GM23338 (cell line): ENCODE measurements around the gene ABHD3.

Experiments used
- CREB1 ChIP-seq: fragments of 250-450 bp; sonication (Bioruptor Pico); IDR thresholded peaks from 2 replicates; pipeline ENCODE4 v1.5.0; 2020; ENCODE audit warnings: low read depth, mild to moderate bottlenecking, moderate library complexity
- CTCF ChIP-seq, 2 experiments: fragments of 200-600 bp in 1 of 2; sonication (generic) in 1 of 2; conservative IDR thresholded peaks; 2 replicates each; pipeline versions ENCODE4 v1.5.1 to v1.6.1; 2016 to 2017; ENCODE audit warnings: antibody characterized with exemption in 2 of 2, low read depth in 2 of 2, mild to moderate bottlenecking in 2 of 2, moderate library complexity in 1 of 2
- EZH2 ChIP-seq: fragments of 200-600 bp; sonication (generic); IDR thresholded peaks from one replicate; pipeline ENCODE4 v1.8.0; 2017; ENCODE audit warnings: antibody characterized with exemption, mild to moderate bottlenecking, low read depth; ENCODE audit not compliant: unreplicated experiment
- EZH2phosphoT487 ChIP-seq: fragments of 200-600 bp; sonication (generic); IDR thresholded peaks from one replicate; pipeline ENCODE4 v1.8.1; 2018; ENCODE audit warnings: antibody characterized with exemption; ENCODE audit not compliant: unreplicated experiment
- JUNB ChIP-seq: IDR thresholded peaks from one replicate; pipeline ENCODE4 v1.6.1; 2016; ENCODE audit warnings: antibody characterized with exemption; ENCODE audit not compliant: unreplicated experiment
- POLR2AphosphoS5 ChIP-seq: IDR thresholded peaks from 2 replicates; pipeline ENCODE4 v1.6.1; 2016; ENCODE audit warnings: antibody characterized with exemption, low read depth
- REST ChIP-seq: IDR thresholded peaks from one replicate; pipeline ENCODE4 v1.6.1; 2018; ENCODE audit warnings: antibody characterized with exemption; ENCODE audit not compliant: unreplicated experiment
- ZNF114 ChIP-seq: fragments of 250-450 bp; sonication (Bioruptor Pico); IDR thresholded peaks from 2 replicates; pipeline ENCODE4 v1.5.0; 2020; ENCODE audit warnings: mild to moderate bottlenecking, moderate library complexity

GRCh38 chr18:21638822-21639221, 65.8 kb downstream of the ABHD3 start:
- TF ChIP-seq EZH2phosphoT487 (no peak), CTCF (conservative IDR thresholded peaks at IDR 0.05; ENCODE audit: low read depth in 2 of 2) (no peak), CREB1 (CRISPR knock-in tag) (no peak), POLR2AphosphoS5 (no peak), JUNB (no peak), REST (no peak), ZNF114 (CRISPR knock-in tag) (no peak), EZH2 (no peak)
